ENCODE measurements around the gene NHSL2. TPM values are rescaled to one million over a fixed set of nuclear protein-coding genes. Genes with fewer than 3 reads are reported as not detected.

The NHSL2 gene
- total RNA-seq (2016; rRNA removed; fragmentation: Illumina TruSeq; extraction: Trizol) (not detected in 2 replicates), polyA plus RNA-seq (2011; rRNA removed) (not detected in 2 replicates), polyA minus RNA-seq (2011; rRNA and poly(A)+ RNA removed; ENCODE audit: low replicate concordance) (not detected in 2 replicates), Bru-seq, nascent RNA (percentile 1 among the genes with signal in this experiment), BruChase-seq, experiment 1, labeled RNA remaining after a 6-hour chase (percentile 3 among the genes with signal in this experiment), BruChase-seq, experiment 2, labeled RNA remaining after a 2-hour chase (percentile 3 among the genes with signal in this experiment)
- not detected in 2 replicates for total RNA-seq (2016; cell fraction: cytosol; rRNA removed; fragmentation: Illumina TruSeq; extraction: Trizol; ENCODE audit: low read depth)
- not detected in 2 replicates for total RNA-seq (2016; cell fraction: insoluble cytoplasmic fraction; rRNA removed; fragmentation: Illumina TruSeq; extraction: Trizol)
- total RNA-seq (2016; cell fraction: membrane; rRNA removed; fragmentation: Illumina TruSeq; extraction: Trizol) = not detected in 2 replicates
- not detected in 2 replicates for total RNA-seq (2016; cell fraction: nucleus; rRNA removed; fragmentation: Illumina TruSeq; extraction: Trizol)
- not detected in 2 replicates for polyA plus RNA-seq (2011; cell fraction: cytosol; rRNA removed)
- polyA plus RNA-seq (2011; cell fraction: nucleus; rRNA removed) = not detected in 2 replicates
- polyA plus RNA-seq (2012) = not detected in 2 replicates
- not detected in 2 replicates for polyA plus RNA-seq (2016; cell fraction: cytosol; fragmentation: Illumina TruSeq; extraction: Trizol; ENCODE audit: low read depth)
- not detected in 2 replicates for polyA plus RNA-seq (2016; cell fraction: insoluble cytoplasmic fraction; fragmentation: Illumina TruSeq; extraction: Trizol; ENCODE audit: low read depth)
- not detected in 2 replicates for polyA plus RNA-seq (2016; cell fraction: membrane; fragmentation: Illumina TruSeq; extraction: Trizol; ENCODE audit: low read depth)
- polyA plus RNA-seq (2016; cell fraction: nucleus; fragmentation: Illumina TruSeq; extraction: Trizol; ENCODE audit: insufficient read depth, low read depth) = not detected in 2 replicates
- not detected in 2 replicates for polyA minus RNA-seq (2011; cell fraction: cytosol; rRNA and poly(A)+ RNA removed)
- polyA minus RNA-seq (2011; cell fraction: nucleus; rRNA and poly(A)+ RNA removed) = not detected in 2 replicates
- long read RNA-seq, experiment 1 = 0 reads
- long read RNA-seq, experiment 2 = 0 reads

DNA sequence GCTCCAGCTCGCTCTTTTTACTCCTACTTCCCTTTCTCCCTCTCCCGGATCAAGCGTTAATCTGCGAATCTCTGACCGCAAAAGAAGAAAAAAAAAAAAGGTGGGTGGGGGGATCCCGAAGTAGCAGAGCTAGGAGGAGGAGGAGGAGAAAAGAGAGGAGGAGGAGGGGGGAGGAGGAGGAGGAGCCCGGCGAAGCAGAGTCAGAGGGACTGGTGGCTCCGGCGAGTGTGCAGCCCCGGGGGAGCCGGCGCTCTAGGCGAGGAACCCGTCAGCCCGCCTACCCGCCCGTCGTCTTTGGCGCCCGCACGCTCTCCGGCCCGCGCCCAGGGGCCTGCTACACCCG is at the start of gene NHSL2:
NHSL2 (plus strand) TSS at position 203 of the 343 bp plus-strand sequence.
- H3K4me2 ChIP-seq (ENCODE audit: low read depth, low read length) = peak within 1 kb of the TSS; percentile 12; the same call in 1 of the 2 replicates

More for the DNA sequence above, at the start of gene NHSL2:
- Histone ChIP-seq H3K27ac (ENCODE audit: extremely low read length, insufficient read depth, low read length) (no peak within 1 kb of the TSS), H3K9me3 (ENCODE audit: low read length) (no peaks in the 10 kb centered on the region), H2AFZ (ENCODE audit: low read length) (no peak within 1 kb of the TSS), H3K79me2 (ENCODE audit: insufficient read depth, low read length) (no peaks in the 10 kb centered on the region), H3K4me3 (replicated peaks in 1 of 3; ENCODE audit: insufficient read depth in 1 of 3, low read depth in 2 of 3, low read length in 3 of 3) (peak within 1 kb of the TSS in 1 of 3 experiments; percentile 23; a peak in 1 of 6 replicates), H3K9ac (ENCODE audit: insufficient read depth, low read depth, low read length) (no peak within 1 kb of the TSS), H3K36me3 (replicated peaks in 1 of 2; ENCODE audit: control insufficient read depth in 1 of 2, insufficient read depth in 2 of 2, low read length in 2 of 2) (no peaks in the 10 kb centered on the region), H3K27me3 (ENCODE audit: control insufficient read depth in 1 of 2, insufficient read depth in 2 of 2, low read length in 2 of 2) (peaks cover 2 to 5% of the 10 kb centered on the region in 2 experiments; a peak in 2 of 5 replicates), H3K4me1 (ENCODE audit: insufficient read depth, low read length) (no peaks in the 10 kb centered on the region), H4K20me1 (ENCODE audit: insufficient read depth, low read length) (no peaks in the 10 kb centered on the region)
- BruUV-seq (replicated peaks) = no TSS peak
- FAIRE-seq (no peak), ATAC-seq (no peak; the same call in 2 of the 3 replicates), DNase-seq (ENCODE audit: low spot score) (no peak)
- TF ChIP-seq EZH2 (conservative IDR thresholded peaks at IDR 0.05; ENCODE audit: low read depth, low read length) = no peak
- TF ChIP-seq HES4 (CRISPR knock-in tag; IDR thresholded peaks at IDR 0.05; ENCODE audit: borderline replicate concordance) = no peak
- TF ChIP-seq, protein P1, sequence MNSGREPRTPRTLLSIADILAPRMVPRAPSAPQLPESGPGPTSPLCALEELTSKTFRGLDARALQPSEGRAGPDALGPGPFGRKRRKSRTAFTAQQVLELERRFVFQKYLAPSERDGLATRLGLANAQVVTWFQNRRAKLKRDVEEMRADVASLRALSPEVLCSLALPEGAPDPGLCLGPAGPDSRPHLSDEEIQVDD (CRISPR knock-in tag; IDR thresholded peaks at IDR 0.05; ENCODE audit: borderline replicate concordance) = no peak
- TF ChIP-seq GABPB1 (CRISPR knock-in tag; IDR thresholded peaks at IDR 0.05) = no peak
- TF ChIP-seq ZNF496 (CRISPR knock-in tag; IDR thresholded peaks at IDR 0.05; ENCODE audit: insufficient replicate concordance) = no peak
- no peak for TF ChIP-seq NFE2L2 (IDR thresholded peaks at IDR 0.05; ENCODE audit: low read length)
- TF ChIP-seq HOXA7 (CRISPR knock-in tag; IDR thresholded peaks at IDR 0.05) = no peak
- TF ChIP-seq TGIF2 (CRISPR knock-in tag; IDR thresholded peaks at IDR 0.05) = no peak
- no peak for TF ChIP-seq KDM5B (CRISPR knock-in tag; IDR thresholded peaks at IDR 0.05; ENCODE audit: borderline replicate concordance)
- TF ChIP-seq, protein P2, sequence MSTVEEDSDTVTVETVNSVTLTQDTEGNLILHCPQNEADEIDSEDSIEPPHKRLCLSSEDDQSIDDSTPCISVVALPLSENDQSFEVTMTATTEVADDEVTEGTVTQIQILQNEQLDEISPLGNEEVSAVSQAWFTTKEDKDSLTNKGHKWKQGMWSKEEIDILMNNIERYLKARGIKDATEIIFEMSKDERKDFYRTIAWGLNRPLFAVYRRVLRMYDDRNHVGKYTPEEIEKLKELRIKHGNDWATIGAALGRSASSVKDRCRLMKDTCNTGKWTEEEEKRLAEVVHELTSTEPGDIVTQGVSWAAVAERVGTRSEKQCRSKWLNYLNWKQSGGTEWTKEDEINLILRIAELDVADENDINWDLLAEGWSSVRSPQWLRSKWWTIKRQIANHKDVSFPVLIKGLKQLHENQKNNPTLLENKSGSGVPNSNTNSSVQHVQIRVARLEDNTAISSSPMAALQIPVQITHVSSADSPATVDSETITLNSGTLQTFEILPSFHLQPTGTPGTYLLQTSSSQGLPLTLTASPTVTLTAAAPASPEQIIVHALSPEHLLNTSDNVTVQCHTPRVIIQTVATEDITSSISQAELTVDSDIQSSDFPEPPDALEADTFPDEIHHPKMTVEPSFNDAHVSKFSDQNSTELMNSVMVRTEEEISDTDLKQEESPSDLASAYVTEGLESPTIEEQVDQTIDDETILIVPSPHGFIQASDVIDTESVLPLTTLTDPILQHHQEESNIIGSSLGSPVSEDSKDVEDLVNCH (CRISPR knock-in tag; IDR thresholded peaks at IDR 0.05) = no peak
- no peak for TF ChIP-seq PLRG1 (conservative IDR thresholded peaks at IDR 0.05)
- no peak for TF ChIP-seq KLF16 (CRISPR knock-in tag; IDR thresholded peaks at IDR 0.05)
- in situ Hi-C loops (cut with HindIII; ENCODE audit: extremely low pct_ligation_motif_present, low pct_unique_long_range_greater_than_20kb) = no loop called here
- ChIA-PET POLR2A (no interaction called here), CTCF (ENCODE audit: low intra/inter-chr PET ratio, low total read pairs) (no interaction called here)
- WGBS (ENCODE audit: low lambda C conversion rate) = 8% methylated on average over 14 of the region's 26 CpGs
- intact Hi-C loops (cut with micrococcal nuclease; ENCODE audit: unreplicated experiment) = no loop called here

Data from HepG2 (cell line).